CD4-positive, alpha-beta T cell treated with Interleukin-17A for 1 hour (primary cell): ENCODE data around the gene ZXDC.

ENCODE experiments used
- DNase-seq: peaks from one replicate; pipeline ENCODE4 v3.0.0-alpha.2; 2020

Gene ZXDC

DNA sequence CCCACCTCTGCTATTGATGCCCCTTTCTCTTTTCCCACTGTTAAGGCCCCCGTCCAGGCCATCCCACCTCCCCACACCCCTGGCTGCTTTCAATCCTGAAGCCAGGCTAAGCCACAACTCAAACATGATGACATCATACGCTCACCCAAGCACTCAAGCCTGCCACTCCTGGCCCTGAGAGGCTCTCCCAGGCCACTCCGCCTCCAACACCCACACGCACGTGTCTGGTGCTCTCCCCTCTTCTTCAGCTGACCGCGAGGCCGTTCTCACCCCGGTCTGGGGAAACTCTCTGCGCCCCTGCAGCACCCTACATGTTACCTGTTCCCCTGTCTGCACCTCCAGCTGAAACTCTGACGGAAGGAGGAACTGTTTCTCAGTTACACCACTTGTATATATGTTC lies 6.2 kb downstream of the ZXDC start:
- no peak for DNase-seq

DNA sequence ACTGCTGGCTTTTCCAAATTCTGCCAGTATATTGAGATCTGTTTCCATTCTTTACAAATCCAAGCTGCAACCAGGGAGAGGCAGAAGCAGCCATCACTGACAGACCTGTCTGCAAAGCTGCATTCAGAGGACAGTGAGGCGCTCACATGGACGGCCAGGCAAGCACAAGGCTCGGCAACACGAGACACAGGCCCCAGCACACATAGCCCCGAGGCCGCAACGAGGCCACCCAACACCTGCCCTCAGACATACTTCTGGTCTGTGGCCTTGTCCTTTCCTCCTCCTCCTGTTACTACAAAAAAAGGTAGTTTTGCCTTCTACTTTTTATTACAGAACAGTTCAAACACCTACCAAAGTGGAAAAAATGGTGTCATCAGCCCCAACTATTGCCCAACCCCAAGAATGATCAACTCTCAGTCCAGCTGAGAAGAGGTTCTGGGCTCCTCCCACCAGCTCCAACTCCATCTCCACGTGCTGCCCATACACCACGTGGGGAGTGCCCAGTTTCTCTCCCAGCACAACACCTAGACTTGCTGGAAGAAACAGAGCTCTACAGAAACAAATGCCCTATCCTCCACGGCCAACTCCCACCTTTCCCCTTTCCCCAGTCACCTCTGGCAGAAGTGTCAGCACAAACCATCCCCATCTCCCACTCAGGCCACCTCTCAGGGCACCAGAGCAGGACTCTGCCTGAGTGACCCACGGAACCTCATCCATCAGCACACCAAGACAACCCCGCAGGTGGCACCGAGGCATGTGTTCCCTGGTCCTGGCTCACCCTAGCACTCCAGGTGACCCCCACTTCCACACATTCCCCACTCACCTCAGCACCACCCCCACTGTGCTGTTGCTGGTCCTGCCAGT lies 7.4 kb downstream of the ZXDC start:
- DNase-seq = no peak

DNA sequence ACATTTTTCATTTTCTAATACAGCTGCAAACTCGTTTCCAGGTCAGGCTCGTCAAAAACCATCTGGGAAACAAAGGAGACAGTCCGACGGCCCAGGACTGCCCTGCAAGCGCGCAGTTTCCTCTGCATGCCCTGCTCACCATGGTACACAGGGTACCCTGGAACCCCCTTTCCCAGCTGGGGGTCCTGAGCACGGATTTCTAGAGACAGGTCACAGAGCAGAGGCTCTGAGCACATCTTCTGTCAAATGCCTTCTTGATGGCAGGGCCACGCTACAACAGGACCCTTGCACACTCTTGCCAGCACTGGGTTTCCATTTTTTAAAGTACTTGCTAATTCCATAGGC lies 8.1 kb downstream of the ZXDC start:
- no peak for DNase-seq

DNA sequence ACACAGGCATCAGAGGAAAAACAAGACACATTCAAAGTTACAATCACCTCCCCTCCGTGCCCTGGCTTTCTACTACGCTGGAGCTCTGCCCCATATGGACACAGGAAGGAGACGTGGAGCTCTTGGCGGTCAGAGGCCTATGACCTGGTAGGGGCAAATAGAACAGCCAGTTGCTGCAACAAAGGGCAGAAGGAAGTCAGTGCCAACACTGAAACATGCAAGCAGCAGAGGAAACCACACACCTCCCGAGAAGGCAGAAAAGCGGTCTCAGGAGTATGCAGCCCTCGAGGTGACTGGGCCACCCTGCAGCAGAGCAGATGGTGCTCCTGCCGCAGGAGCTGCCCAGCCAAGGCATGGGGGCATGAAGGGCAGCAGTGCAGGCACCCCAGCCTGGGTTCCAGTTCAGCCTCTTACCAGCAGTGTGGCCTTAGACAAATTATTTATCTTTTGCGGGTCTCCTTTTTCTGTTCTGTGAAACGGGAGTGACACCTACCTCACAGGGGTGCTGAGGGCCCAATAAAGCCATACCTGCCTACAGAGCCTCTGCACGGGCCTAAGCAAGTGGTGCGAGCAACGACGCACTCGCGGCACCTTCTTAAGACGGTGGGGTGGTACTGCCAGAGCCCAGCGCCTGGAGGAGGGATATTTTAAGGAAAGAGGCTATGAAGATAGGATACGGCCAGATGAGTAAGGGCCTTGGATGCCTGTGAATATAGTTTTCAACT lies 8.6 kb downstream of the ZXDC start:
- DNase-seq = no peak

DNA sequence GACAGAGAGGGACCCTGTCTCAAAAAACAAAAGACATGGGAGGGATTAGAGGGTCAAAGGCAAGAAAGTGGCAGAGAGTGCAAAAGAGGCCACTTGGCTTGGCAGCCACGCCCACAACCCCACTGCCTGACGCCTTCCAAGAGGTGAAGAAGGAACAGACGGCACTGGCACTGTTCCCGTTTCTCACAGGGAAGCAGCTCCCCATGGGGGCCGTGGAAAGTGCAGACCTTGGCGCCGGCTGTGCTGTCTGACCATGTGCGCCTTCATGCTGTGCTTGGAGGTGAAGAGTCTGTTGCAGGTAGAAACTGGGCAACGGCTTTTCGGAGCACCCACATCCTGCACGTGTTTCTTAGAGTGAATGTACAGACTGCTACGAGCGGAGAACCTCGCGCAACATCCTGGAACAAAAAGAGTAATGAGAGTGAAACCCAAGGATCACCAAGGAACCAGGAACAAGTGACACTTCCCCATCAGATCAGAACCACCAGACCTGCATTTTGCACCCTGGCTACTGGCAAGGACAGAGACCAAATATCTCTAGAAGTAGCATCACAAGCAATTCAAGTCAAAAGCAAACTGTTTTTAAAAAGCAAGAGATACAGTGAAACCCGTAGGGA lies 9.7 kb downstream of the ZXDC start:
- no peak for DNase-seq

DNA sequence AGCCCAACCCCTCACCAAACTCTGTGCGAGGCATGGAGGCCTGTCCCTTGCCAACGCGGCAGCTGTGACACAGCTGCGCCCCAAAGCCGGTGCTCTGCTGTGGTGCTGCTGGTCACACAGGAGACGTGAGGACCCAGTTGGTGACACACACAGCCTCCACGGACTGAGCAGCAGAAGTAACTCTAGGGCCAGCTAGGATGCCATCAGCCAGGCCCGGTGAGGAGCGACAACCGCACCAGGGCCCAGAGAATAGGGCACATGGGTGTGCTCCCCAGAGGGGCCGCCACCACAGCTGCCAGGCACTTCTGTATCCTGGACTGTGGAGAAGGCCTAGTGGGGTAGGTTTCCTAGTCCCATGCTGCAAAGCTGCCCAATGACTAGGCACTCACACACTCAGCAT lies 10.7 kb downstream of the ZXDC start:
- DNase-seq = no peak

DNA sequence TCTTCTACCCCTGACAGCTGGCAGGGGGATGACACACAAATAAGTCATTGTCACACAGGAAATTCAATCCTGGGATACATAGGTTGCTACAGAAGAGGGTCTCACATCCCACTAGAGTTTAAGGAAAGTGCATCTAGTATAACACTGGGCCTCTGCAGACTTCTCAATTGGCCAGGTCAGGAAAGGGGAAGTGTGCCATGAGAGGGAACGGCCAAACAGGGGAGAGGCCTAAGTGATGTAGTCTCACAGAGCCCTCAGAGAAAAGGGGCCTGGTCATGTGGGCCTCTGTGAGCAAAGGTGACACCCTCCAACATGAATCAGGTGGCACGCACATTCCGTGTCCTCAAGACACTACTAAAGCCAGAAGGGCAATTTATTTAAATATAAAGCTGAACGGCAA lies 11.2 kb downstream of the ZXDC start:
- no peak for DNase-seq

DNA sequence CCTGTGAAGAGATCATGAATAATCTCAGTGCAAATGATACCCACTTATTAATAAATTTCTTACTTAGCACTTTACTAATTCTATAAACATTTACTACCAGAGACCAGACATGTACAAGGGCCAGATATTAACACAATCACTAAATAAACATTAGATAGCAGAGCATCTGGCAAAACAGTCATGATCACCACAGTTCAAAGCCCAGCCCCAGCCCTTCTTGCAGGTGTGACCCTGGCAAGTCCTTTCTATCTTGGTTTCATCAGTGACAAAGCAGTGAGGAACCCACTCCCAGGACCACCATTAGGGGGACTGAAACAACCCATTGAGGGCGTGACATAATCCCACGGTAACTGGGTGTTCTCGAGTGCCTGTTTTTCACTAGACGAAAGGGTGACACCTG lies 11.6 kb downstream of the ZXDC start:
- no peak for DNase-seq

DNA sequence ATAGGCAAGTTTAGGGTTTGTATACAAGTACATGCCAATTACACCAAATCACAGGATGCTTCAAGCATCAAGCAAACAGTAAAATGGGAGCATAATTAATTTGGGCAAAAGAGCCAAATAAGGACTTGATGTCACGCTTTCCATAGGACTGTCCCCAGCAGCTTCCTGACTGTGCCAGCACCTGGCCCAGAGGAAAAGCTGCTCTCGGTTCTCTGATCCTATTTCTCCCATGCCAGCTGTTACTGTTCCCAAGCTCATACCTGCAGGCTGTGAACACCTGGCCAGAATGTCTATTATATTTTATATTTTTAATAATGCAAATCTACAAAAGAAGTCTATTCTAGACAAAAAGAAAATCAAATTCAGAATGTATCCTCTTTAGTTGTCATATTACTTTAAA lies 12.2 kb downstream of the ZXDC start:
- DNase-seq = no peak

DNA sequence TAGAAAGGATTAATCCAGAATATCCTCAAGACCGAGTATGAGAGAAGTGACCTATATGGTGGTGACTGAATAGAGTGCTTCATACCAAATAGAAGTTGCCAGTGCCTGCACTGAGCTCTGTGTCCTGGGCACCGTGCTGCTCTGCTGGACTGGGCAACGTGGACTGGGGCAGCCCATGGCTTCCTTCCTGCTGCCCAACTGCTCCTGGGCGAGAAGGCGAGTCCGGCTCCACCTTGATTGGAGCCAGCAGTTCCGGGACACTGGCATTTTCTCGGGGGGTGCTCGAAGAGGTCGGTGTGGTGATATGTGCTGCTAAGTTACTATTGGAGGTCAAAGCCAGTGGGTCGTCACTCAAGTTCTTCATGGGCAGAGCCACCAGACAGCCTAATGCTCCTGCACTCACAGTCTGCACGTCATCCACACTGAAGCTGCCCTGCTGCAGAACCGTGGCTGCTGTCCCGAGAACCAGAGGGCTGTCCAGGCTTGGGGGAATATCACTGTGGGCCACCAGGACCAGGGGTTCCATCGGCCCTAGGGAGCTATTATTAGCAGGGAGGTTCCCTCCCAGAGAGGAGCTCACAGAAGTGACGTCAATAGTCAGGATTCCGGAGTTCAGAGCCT lies 14.1 kb downstream of the ZXDC start:
- DNase-seq = no peak

DNA sequence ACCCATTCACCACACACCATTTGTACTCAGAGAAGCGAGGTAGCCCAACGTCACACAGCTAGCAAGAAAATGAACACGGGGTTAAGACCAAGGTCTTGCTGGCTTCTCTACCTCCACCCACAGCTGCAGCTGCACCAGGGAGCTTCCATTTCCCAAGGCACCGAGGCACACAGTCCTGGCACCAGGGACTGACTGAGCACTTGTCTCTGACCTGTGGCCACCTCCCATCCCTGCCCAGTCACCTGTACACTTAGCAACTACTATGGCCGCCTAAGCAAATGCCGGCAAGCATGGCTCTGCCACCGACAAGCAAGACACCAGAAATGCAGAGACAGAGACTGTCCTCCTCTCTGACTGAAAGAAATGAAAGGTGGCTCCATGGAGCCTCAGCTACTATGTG lies 15.3 kb downstream of the ZXDC start:
- DNase-seq = no peak

DNA sequence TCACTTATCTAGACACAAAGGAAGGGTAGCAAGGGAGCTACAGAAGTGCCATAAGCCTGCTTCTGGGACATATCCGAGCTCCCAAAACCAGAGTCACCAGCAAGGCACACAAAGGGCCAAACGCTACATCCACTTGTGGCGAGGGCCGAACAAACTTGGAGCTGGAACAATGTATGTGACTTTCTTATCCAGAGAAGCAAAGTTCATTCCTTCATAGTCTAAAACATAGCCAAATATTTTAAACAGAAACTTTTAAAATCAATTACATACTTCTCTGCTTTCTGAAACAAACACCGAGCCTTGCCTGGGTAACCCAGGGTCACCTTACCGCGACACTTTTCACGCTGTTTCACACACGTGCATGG lies 15.9 kb downstream of the ZXDC start:
- no peak for DNase-seq

DNA sequence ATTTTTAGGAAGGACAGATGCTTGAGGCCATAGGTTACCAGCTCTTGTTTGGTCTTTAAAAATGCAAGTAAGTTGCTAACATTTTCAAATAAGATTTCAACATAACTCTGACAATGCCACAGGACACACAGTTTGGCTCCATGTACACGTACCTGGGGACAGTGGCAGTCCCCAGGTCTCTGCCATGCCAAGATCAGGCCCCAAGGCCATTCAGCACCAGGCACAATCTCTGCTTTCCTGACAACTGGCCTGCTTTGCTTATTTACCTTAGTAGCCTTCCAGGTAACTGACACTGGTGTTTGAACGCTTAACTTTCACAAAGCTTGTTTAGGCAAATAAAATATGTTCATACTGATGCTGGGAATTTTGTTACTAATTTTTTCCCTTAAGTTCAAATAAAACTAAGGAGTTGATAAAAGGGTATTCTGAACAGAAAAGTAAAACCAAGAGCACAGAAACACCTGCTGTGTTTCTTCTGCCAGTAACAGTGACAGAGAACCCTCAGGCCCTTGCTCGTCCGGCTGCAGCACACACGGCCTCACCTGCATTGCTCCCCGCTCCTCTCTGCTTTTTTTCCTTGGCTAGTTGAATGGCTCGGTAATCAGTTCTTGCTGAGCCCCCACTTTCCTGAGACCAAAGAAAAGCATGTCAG lies 16.5 kb downstream of the ZXDC start:
- no peak for DNase-seq

DNA sequence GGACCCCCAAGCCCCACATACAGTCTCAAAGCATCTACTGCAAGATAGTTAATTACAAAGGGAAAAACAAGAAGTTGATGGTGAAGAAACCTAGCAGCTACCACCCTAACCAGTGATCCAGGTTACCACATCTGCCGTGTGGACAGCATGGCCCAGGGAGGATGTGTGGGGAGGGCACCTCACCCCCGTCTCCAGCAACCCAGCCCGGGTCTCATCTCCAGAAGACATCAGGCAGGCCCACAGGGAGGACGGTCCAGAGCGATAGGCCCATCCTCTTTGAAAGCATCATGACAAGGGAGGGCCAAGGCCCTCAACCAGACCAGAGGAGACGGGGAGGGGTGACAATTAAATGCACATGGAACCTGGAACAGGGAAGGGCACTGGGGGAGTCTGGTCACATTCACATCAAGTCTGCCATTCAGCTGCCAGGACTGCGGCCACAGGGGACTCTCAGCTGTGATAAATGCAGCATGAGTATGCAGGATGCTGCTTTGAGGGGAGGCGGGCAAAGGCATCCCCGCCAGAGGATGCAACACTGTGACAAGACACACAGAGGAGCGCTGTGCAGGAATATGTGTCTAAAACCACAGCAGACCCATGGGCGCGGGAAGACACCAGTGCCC lies 18.8 kb downstream of the ZXDC start:
- DNase-seq = no peak

DNA sequence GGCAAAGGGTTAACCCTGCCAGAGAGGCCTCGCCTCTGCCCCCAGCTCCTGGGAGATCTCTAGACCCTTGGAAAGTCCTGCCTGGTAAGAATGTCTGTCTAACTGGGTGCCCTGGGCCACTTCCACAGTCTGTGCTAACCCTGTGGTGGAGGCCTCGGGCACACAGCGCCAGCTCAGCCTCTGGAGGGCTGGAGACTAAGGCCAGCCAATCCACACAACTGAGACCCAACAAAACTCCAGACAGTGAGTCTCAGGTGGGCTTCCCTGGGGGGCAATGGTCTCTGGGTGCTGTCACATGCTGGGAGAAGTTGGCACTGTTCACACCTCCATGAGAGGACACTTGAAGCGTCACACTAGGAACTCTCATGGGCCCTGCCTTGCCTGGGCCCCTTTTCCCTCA lies 19.5 kb downstream of the ZXDC start:
- no peak for DNase-seq

DNA sequence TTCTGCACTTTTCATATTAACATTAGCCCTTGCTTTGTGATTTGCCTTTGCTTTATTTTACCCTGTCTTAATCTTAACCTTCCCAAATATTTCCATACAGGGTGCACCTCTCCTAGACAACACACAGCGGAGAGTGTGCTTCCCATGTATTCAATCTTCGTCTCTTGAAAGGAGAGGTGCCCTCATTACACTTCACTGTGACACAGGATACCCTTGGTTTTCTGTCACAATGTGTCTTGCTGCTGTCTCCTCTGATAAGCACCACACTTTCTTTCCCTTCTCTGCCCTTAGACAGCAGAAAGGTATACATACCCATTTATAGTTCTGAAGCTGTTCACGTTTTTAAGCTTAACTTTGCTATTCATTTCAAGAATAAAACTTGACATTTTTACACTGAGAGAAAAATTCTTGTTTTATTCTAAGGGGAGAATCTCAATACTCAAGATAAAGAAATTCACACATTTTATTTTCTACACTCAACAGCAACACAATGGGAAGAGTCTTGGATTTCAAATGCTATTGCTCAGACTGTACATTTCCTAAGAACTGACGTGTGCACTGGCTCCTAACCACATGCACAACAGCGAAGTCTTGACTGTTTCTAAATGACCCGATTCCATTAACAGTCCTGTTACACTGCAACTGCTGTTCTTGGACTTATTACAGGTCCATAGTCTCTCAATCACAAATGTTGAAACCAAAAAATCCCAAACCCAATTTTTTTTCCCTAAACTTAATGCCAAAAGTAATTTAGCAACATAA lies 21.1 kb downstream of the ZXDC start:
- DNase-seq = no peak

DNA sequence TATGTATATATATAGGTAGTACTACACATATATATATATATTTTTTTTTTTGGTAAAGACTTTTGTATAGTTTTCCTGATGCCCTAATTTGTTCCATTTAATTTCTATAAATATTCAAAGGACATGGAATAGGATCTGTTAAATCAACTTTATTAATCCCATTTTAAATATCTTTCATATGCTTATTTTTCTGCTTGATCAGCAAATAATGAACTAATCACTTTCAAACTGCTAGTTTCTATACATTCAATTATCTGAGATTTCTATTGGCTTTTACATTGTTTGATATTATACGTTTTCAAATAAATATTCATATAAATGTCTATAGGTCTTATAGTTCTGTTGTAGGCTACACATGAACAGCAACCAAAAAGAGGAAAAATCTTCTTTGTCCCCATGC lies 21.7 kb downstream of the ZXDC start:
- no peak for DNase-seq

DNA sequence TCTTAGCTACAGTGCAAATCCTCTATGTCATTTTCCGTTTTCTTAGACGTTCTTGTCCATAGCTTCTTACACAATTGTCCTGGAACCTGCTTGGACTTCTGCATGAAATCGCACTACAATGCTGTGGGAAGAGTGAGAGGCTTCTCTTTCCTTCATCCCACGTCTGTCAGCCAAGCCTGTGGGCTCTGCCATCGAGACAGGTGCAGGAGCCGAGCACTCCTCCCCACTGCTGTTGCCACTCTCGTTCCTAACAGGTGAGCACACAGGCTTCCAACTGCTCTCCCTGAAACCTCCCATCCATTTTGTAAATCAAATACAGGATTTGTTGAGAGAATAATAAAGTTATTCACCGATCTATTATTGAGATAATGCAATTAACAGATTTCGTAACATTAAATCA lies 23.5 kb downstream of the ZXDC start:
- DNase-seq = no peak

DNA sequence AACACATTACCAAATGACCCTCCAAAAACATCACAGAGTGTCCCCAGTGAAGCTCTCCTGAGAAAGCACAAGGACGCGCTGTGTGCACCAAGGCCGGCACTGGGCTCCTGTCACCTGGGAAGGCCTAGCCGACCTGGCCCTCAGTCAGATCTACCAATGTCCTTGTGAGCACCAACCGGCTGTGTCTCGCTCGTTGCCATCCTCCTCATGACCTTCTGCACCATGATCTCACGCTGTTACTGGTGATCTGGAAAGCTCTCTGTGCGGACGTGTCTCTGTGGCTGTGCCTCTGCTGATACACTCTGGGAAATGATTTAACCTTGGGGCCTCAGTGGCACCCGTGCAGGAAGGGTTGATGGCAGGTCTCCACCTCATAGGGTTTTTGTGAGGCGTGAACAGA lies 24.2 kb downstream of the ZXDC start:
- DNase-seq = no peak

DNA sequence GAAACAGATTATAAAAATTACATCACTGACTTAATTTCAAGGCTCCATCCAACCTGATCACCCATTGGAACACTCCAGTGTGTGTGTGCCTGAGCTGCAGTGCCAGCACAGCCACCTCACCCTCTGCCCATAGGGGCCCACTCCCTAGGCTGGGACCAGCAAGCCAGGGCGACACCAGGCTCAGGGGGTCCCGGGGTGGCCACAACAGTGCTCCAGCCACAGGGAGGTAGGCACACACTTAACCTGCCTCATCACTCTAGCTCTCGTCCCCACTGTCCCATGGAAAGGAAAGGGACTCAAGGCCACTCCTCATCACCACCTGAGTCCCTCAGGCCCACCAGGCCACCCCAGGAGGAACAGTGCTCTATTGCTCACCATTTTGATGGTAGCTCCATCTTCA lies 24.9 kb downstream of the ZXDC start:
- DNase-seq = no peak

DNA sequence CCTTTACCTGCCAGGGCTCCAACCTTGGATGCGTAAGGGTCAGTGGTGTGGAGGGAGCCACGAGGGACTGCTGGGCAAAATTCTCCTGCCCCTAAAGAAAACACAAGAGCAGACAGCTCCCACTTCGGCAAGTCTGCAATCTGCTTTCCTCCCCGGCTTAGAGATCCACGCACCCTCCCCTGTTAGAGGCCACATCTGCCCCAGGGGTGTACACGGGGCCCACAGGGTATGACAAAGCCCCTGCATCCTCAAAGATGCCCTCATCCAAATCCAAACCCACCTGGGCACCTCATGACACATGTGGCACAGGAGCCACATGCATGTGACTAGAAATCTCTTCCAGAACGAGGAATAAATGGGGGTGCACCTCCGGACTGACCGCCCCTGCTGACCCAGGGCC lies 25.5 kb downstream of the ZXDC start:
- no peak for DNase-seq

DNA sequence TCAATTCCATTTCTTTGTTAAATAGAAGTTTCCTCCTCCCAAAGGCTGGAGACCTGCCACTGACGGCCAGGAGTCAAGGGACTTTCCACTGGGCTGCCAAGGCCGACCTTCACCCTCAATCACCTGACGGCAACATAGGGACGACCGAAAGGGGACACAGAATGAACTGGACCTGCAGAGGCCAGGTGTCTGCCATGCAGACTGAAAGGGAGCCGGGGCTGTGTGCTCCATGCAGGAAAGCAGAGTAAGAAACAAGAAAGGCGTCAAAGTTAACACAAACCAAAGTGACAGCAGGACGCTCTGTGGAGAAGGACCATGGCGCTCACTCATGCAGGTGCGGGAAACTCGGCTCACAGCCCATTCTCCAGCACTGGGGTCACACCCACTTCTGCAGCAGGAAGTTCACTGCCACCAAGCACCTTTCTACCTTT lies 26.1 kb downstream of the ZXDC start:
- no peak for DNase-seq
